Measurements from ENCODE around the gene DFFA. TPM values are rescaled to one million over a fixed set of nuclear protein-coding genes. Genes with fewer than 3 reads are reported as not detected.

The DFFA gene
- total and polyA plus RNA-seq, 9 of the 15 experiments (the other 6 are each of a cell fraction or from before 2014, with no cell fraction given), result 39.6 to 74.8 (median 59.2) TPM

DNA sequence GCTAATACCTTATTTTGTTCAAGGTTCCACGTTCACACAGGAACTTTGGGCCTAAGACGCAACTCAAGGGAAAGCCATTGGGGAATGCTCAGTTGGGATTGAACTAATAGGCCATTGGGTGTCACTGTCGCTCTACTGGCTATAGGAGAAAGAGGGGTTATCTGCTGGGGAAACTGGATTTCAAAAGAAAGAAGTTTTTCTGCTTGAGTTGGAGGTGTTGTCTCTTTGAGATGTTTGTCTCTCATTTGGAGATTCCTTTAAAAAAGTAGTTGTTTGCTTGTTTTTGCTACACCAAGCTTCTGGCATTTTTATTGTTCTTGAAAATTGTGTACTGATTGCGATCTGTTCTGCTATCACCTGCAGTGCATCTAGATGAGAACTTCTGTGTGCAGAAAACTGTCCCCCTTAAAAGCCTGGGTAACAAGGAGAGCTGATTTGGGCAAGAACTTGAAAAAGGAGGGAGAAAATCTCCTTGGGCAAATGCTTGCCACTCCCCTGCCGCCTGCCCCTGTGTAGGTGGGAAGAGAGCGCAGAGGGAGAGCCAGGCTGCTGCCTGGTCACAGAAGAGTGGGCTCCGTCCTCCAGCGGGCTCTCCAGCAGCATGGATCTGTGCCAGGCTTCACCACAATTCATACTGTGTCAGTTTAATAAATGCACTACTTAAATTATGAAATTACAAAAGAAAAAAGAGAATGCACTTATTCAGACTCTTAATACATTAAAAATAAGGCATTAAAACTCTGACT lies 42.3 kb upstream of the DFFA start (continued):
- TF ChIP-seq ZNF143 (CRISPR knock-in tag; IDR thresholded peaks at IDR 0.05), result 0 out of 2 replicates have a peak, but pooled peaks have one; percentile 17
- TF ChIP-seq ZBTB12 (CRISPR knock-in tag; IDR thresholded peaks at IDR 0.05), result no peak
- TF ChIP-seq GABPB1 (CRISPR knock-in tag; IDR thresholded peaks at IDR 0.05), result no peak
- TF ChIP-seq HMG20B (CRISPR knock-in tag; IDR thresholded peaks at IDR 0.05), result no peak
- TF ChIP-seq ESRRA (IDR thresholded peaks at IDR 0.05; ENCODE audit: borderline replicate concordance, low read depth), result no peak
- no peak for TF ChIP-seq RBM39 (optimal IDR thresholded peaks at IDR 0.05; ENCODE audit: low read depth, low read length)
- TF ChIP-seq MCM7 (IDR thresholded peaks at IDR 0.05), result no peak
- TF ChIP-seq SMC3 (conservative IDR thresholded peaks at IDR 0.05; ENCODE audit: insufficient read depth, low read depth, low read length), result 0 out of 2 replicates have a peak, but pooled peaks have one; percentile 26
- TF ChIP-seq, protein P1, sequence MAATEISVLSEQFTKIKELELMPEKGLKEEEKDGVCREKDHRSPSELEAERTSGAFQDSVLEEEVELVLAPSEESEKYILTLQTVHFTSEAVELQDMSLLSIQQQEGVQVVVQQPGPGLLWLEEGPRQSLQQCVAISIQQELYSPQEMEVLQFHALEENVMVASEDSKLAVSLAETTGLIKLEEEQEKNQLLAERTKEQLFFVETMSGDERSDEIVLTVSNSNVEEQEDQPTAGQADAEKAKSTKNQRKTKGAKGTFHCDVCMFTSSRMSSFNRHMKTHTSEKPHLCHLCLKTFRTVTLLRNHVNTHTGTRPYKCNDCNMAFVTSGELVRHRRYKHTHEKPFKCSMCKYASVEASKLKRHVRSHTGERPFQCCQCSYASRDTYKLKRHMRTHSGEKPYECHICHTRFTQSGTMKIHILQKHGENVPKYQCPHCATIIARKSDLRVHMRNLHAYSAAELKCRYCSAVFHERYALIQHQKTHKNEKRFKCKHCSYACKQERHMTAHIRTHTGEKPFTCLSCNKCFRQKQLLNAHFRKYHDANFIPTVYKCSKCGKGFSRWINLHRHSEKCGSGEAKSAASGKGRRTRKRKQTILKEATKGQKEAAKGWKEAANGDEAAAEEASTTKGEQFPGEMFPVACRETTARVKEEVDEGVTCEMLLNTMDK (IDR thresholded peaks at IDR 0.05; ENCODE audit: borderline replicate concordance, insufficient read depth, low read depth, low read length, poor library complexity, severe bottlenecking), result no peak
- no peak for TF ChIP-seq CEBPZ (IDR thresholded peaks at IDR 0.05; ENCODE audit: borderline replicate concordance, low read depth, low read length)
- TF ChIP-seq, protein P2, sequence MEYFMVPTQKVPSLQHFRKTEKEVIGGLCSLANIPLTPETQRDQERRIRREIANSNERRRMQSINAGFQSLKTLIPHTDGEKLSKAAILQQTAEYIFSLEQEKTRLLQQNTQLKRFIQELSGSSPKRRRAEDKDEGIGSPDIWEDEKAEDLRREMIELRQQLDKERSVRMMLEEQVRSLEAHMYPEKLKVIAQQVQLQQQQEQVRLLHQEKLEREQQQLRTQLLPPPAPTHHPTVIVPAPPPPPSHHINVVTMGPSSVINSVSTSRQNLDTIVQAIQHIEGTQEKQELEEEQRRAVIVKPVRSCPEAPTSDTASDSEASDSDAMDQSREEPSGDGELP (CRISPR knock-in tag; IDR thresholded peaks at IDR 0.05; ENCODE audit: borderline replicate concordance), result no peak
- TF ChIP-seq, protein P3, sequence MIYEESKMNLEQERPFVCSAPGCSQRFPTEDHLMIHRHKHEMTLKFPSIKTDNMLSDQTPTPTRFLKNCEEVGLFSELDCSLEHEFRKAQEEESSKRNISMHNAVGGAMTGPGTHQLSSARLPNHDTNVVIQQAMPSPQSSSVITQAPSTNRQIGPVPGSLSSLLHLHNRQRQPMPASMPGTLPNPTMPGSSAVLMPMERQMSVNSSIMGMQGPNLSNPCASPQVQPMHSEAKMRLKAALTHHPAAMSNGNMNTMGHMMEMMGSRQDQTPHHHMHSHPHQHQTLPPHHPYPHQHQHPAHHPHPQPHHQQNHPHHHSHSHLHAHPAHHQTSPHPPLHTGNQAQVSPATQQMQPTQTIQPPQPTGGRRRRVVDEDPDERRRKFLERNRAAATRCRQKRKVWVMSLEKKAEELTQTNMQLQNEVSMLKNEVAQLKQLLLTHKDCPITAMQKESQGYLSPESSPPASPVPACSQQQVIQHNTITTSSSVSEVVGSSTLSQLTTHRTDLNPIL (CRISPR knock-in tag; IDR thresholded peaks at IDR 0.05), result no peak
- no peak for TF ChIP-seq SNAPC5 (CRISPR knock-in tag; IDR thresholded peaks at IDR 0.05)
- no peak for TF ChIP-seq TAF15 (IDR thresholded peaks at IDR 0.05; ENCODE audit: low read depth, low read length)
- TF ChIP-seq MBD1 (CRISPR knock-in tag; IDR thresholded peaks at IDR 0.05), result no peak

Data from K562 (cell line).